ENCODE data around the gene PTPN1. TPM values are rescaled to one million over a fixed set of nuclear protein-coding genes. Genes with fewer than 3 reads are reported as not detected.

Gene PTPN1
- total and polyA plus RNA-seq, 2 of the 13 experiments (the other 11 are each of a cell fraction or from before 2014, with no cell fraction given), result 17.7 to 37.2 TPM

DNA sequence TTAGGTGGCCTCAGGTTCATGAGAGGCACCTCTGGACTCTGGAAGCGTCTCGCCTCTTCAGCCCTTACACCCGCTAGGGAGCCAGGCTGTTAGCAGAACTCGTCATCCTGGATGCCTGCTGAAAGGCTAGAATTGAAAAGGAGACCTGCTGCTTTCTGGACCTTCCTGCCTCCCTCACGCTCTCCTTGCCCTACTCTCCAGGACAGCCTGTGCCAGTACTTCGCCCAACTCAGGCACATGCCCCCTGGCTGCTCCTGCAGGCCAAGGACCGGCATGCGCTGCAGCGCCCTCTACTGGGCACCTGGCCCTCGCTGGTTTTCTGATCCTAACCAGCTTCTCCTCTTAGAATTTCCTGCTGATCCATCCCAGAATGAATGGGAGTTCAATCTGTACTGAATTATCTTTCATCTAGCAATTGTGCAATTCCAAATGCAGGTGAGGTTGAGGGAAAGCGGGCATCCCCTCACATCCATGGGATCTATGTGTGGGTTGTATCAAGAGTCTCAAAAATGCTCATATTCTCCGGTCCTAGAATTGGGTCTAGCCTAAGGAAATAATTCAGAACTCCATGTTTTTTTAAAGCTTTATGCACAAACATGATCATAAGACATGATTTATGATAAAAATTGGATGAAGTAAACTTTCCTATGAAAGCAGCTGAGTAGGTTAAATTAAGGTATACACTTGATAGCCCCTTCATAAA, 78.0 kb downstream of the PTPN1 start (continued):
- TF ChIP-seq, protein P1, sequence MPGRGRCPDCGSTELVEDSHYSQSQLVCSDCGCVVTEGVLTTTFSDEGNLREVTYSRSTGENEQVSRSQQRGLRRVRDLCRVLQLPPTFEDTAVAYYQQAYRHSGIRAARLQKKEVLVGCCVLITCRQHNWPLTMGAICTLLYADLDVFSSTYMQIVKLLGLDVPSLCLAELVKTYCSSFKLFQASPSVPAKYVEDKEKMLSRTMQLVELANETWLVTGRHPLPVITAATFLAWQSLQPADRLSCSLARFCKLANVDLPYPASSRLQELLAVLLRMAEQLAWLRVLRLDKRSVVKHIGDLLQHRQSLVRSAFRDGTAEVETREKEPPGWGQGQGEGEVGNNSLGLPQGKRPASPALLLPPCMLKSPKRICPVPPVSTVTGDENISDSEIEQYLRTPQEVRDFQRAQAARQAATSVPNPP (CRISPR knock-in tag; IDR thresholded peaks at IDR 0.05), result no peak
- TF ChIP-seq, protein P2, sequence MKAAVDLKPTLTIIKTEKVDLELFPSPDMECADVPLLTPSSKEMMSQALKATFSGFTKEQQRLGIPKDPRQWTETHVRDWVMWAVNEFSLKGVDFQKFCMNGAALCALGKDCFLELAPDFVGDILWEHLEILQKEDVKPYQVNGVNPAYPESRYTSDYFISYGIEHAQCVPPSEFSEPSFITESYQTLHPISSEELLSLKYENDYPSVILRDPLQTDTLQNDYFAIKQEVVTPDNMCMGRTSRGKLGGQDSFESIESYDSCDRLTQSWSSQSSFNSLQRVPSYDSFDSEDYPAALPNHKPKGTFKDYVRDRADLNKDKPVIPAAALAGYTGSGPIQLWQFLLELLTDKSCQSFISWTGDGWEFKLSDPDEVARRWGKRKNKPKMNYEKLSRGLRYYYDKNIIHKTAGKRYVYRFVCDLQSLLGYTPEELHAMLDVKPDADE (CRISPR knock-in tag; IDR thresholded peaks at IDR 0.05), result no peak
- TF ChIP-seq ZNF619 (CRISPR knock-in tag; IDR thresholded peaks at IDR 0.05) (0 out of 2 replicates have a peak, but pooled peaks have one; percentile 53), TERF1 (CRISPR knock-in tag; IDR thresholded peaks at IDR 0.05) (no peak), TBP (CRISPR knock-in tag; IDR thresholded peaks at IDR 0.05) (no peak), ZNF24 (IDR thresholded peaks at IDR 0.05) (no peak), KAT2B (IDR thresholded peaks at IDR 0.05; ENCODE audit: borderline replicate concordance, low read depth, low read length) (no peak), SRF (IDR thresholded peaks at IDR 0.05; ENCODE audit: low read depth, low read length) (peak; percentile 20; the same call in 1 of the 2 replicates), MIER2 (CRISPR knock-in tag; IDR thresholded peaks at IDR 0.05) (no peak), PPARG (CRISPR knock-in tag; conservative IDR thresholded peaks at IDR 0.05) (no peak), DMAP1 (CRISPR knock-in tag; IDR thresholded peaks at IDR 0.05) (no peak), RAD21 (CRISPR knock-in tag; IDR thresholded peaks at IDR 0.05) (peak; percentile 80), ZNF550 (CRISPR knock-in tag; IDR thresholded peaks at IDR 0.05; ENCODE audit: borderline replicate concordance) (0 out of 2 replicates have a peak, but pooled peaks have one; percentile 20), YEATS4 (CRISPR knock-in tag; IDR thresholded peaks at IDR 0.05; ENCODE audit: borderline replicate concordance) (no peak), MEIS2 (CRISPR knock-in tag; IDR thresholded peaks at IDR 0.05) (no peak), ZNF678 (CRISPR knock-in tag; IDR thresholded peaks at IDR 0.05) (no peak), ZNF790 (CRISPR knock-in tag; IDR thresholded peaks at IDR 0.05; ENCODE audit: borderline replicate concordance) (no peak), ISX (CRISPR knock-in tag; conservative IDR thresholded peaks at IDR 0.05) (no peak), PAX8 (CRISPR knock-in tag; IDR thresholded peaks at IDR 0.05; ENCODE audit: borderline replicate concordance) (no peak), KMT2B (CRISPR knock-in tag; IDR thresholded peaks at IDR 0.05) (no peak), HOXD1 (CRISPR knock-in tag; IDR thresholded peaks at IDR 0.05) (no peak), ZNF563 (CRISPR knock-in tag; IDR thresholded peaks at IDR 0.05) (no peak), MYNN (CRISPR knock-in tag; IDR thresholded peaks at IDR 0.05; ENCODE audit: low read depth) (no peak), ZSCAN21 (CRISPR knock-in tag; IDR thresholded peaks at IDR 0.05; ENCODE audit: borderline replicate concordance) (no peak), CREM (IDR thresholded peaks at IDR 0.05) (no peak), CREM (CRISPR knock-in tag; IDR thresholded peaks at IDR 0.05) (no peak)
- TF ChIP-seq, protein P3, sequence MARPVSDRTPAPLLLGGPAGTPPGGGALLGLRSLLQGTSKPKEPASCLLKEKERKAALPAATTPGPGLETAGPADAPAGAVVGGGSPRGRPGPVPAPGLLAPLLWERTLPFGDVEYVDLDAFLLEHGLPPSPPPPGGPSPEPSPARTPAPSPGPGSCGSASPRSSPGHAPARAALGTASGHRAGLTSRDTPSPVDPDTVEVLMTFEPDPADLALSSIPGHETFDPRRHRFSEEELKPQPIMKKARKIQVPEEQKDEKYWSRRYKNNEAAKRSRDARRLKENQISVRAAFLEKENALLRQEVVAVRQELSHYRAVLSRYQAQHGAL (CRISPR knock-in tag; IDR thresholded peaks at IDR 0.05; ENCODE audit: not compliant biosample characterization), result no peak
- TF ChIP-seq, protein P4, sequence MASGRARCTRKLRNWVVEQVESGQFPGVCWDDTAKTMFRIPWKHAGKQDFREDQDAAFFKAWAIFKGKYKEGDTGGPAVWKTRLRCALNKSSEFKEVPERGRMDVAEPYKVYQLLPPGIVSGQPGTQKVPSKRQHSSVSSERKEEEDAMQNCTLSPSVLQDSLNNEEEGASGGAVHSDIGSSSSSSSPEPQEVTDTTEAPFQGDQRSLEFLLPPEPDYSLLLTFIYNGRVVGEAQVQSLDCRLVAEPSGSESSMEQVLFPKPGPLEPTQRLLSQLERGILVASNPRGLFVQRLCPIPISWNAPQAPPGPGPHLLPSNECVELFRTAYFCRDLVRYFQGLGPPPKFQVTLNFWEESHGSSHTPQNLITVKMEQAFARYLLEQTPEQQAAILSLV (CRISPR knock-in tag; IDR thresholded peaks at IDR 0.05; ENCODE audit: borderline replicate concordance), result no peak
